ENCODE results near the gene RAB3IL1. TPM values are rescaled to one million over a fixed set of nuclear protein-coding genes. Genes with fewer than 3 reads are reported as not detected.
"Not testable (repeated sequence)": the region's sequence is repeated elsewhere in the genome, so short reads cannot be mapped to it uniquely, and the experiment has no call there.

The RAB3IL1 gene
- polyA plus RNA-seq, 3 donors, result 4.0 to 44.5 (median 16.4) TPM

- H3K27ac ChIP-seq (ENCODE audit: low read depth, low read length), result no peak overlapping the region
- WGBS, 3 donors, result 63 to 69% (median 67%) methylated on average over 4 of the region's 4 CpGs
Measured at GRCh38 chr11:61895718-61896059, 21.7 kb downstream of the RAB3IL1 start.

- 75 to 83% (median 77%) methylated on average over 15 to 17 of the region's 17 CpGs for WGBS, 3 donors
- no peak overlapping the region for H3K27ac ChIP-seq (ENCODE audit: low read depth, low read length)
Measured at GRCh38 chr11:61895046-61895717, 22.2 kb downstream of the RAB3IL1 start.

GRCh38 chr11:61893981-61894380 lies 23.4 kb downstream of the RAB3IL1 start:
- H3K27ac ChIP-seq (ENCODE audit: low read depth, low read length), result no peak overlapping the region
- WGBS, 3 donors, result 46 to 69% (median 51%) methylated on average over 5 of the region's 5 CpGs

GRCh38 chr11:61892085-61892370 lies 25.3 kb downstream of the RAB3IL1 start:
- peak overlapping the region; percentile 19 for H3K27ac ChIP-seq (ENCODE audit: low read depth, low read length)
- WGBS, 3 donors, result 16 to 37% (median 25%) methylated on average over 10 to 12 of the region's 12 CpGs

GRCh38 chr11:61891331-61892084 lies 25.9 kb downstream of the RAB3IL1 start, which contains the start of gene FADS3:
Gene FADS3, minus strand, starts transcription at chr11:61891545. Its CDS starts 164 bp downstream, at chr11:61891381.
- H3K27ac ChIP-seq (ENCODE audit: low read depth, low read length), result peak within 1 kb of the TSS; percentile 19
- WGBS, 3 donors, result 1% methylated on average over 48 to 96 of the region's 96 CpGs

DNA sequence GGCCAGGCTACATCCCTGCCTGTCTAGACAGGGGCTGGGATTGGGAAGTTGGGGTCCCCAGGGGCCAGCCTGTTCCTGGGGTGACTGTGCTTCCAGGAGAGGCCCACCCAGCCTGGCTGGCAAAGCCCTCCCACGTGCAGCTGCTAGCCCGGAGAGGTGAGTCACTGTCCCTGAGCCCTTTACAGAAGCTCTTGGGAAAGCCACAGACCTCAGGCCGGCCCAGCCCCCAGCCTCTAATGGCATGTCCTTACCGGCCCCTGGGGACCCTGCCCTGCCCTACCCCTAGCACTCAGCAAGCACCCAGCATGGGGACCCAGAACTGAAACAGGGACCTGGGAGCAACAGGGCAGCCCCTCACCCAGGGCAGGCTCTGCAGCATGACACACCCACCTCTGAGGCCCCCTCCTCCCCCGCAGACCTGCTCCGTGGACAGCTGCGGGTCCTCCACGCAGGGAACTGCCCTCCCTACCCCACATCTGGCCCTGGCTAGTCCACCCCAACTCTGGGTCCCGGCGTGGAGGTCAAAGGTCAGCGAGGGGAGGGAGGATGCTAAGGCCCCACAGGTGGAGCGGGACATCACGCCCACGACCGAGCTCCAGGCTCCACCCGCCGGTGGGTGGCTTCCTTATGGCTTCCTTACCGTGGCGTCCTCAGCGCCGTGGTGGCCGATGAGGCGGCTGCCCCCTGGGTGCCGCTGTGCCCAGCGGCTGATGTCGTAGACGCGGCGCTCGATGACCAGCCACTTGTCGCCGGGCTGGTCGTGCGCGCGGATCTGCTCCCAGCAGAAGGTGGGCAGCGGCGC lies 26.6 kb downstream of the RAB3IL1 start:
- no peak overlapping the region for H3K27ac ChIP-seq (ENCODE audit: low read depth, low read length)
- WGBS, 3 donors, result 1 to 2% (median 2%) methylated on average over 38 of the region's 38 CpGs

- H3K27ac ChIP-seq (ENCODE audit: low read depth, low read length), result no peak overlapping the region
- 75 to 90% (median 86%) methylated on average over 10 of the region's 10 CpGs for WGBS, 3 donors
Measured at GRCh38 chr11:61889831-61890230, 27.5 kb downstream of the RAB3IL1 start.

DNA sequence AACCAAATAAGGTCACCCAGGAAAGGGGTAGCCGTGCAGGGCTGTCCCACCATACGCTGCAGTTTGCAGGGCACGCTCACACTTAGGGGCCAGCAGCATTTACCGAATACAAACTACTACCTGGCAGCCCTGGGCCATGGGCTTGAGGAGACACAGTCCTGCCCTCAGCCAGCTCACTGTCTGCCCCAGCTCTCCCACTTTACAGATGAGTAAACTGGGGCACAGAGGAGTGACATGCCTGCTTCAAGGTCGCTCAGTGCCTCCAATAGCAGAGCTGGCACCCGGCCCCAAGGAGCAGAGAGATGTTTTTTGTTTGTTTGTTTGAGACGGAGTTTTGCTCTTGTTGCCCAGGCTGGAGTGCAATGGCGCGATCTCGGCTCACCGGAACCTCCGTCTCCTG lies 28.8 kb downstream of the RAB3IL1 start:
- peak overlapping the region; percentile 29 for H3K27ac ChIP-seq (ENCODE audit: low read depth, low read length)
- WGBS, 3 donors, result 86 to 94% (median 91%) methylated on average over 12 of the region's 12 CpGs

DNA sequence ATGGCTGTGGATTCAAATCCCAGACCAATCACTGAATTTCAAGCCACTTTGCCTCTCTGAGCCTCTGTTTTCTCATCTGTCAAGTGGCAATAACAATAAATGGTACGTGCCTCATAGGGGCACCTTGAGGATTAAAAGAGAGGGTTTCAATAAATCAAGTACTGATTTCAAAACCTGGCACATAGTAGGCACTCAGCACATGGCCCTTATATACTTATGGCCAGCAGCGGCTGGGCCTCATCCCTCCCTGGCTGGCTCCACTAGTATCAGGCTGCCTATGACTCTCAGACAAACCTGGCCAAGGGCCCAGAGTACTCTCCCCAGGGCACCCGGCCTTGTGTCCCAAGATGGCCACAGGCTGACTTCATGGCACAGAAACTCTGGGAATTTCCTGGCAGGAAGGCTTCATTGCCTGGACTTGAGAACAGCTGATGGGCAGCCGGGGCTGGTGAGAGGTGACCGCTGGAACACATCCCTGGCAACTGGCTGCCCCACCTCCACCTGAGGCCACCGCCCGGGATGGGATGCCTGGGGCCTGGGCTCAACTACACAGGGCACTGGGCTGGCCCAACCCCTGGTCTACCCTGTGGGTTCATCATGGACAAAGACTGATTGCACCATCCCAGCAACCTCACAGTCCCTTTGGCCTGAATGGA lies 29.4 kb downstream of the RAB3IL1 start:
- 62 to 77% (median 67%) methylated on average over 7 of the region's 7 CpGs for WGBS, 3 donors
- H3K27ac ChIP-seq (ENCODE audit: low read depth, low read length), result peak overlapping the region; percentile 29

DNA sequence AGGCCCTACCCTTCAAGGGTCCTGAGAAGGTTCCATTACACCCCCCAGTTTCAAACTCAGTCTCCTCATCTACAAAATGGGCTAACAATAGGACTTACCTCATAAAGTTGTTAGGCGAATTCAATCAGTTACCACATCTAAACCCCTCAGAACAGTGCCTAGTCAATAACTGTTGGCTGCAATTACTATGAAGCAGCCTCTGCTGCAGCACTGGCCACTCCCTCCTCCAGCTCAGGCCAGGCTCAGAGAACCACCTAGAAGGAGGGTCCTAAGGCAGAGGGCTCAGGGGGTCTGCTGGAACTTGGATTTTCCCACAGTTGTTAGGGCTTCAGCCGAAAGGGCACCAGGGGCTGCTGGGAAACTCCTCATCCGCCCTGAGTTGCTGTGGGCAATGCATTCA lies 30.7 kb downstream of the RAB3IL1 start:
- WGBS, 3 donors, result 96 to 100% (median 97%) methylated on average over 3 of the region's 3 CpGs
- no peak overlapping the region for H3K27ac ChIP-seq (ENCODE audit: low read depth, low read length)

- 79 to 94% (median 85%) methylated on average over 13 of the region's 13 CpGs for WGBS, 3 donors
- no peak overlapping the region for H3K27ac ChIP-seq (ENCODE audit: low read depth, low read length)
Measured at GRCh38 chr11:61885784-61886580, 31.4 kb downstream of the RAB3IL1 start.

DNA sequence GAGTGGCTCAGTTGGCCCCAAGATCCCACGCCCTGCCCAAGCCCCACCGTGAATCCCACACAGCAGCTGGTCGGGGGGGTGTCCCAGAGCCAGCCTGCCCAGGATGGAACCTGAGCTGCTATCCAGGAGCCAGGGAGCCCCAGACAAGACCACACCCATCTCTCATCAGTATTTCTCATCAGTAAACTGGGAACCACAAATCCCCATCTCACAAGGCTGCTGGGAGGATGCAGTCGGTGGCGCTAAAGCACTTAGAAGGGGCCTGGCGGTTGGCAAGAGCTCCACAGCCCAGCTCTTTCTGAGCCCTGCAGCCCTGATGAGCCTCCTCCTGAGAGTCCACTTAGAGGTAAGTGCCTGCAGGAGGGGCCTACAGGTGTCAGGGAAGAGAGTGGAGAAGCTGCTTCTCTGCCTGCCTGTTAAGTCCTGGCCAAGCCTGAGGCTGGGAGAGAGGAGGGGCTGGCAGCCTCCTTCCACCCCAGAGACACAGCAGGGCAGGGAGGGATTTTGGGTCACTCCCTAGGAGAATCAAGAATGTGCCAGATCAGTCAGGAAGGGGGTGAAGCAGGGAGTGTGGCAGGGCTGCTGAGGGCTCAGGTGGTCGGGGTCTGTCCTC lies 32.1 kb downstream of the RAB3IL1 start:
- no peak overlapping the region for H3K27ac ChIP-seq (ENCODE audit: low read depth, low read length)
- WGBS, 3 donors, result 85 to 96% (median 87%) methylated on average over 7 of the region's 7 CpGs

DNA sequence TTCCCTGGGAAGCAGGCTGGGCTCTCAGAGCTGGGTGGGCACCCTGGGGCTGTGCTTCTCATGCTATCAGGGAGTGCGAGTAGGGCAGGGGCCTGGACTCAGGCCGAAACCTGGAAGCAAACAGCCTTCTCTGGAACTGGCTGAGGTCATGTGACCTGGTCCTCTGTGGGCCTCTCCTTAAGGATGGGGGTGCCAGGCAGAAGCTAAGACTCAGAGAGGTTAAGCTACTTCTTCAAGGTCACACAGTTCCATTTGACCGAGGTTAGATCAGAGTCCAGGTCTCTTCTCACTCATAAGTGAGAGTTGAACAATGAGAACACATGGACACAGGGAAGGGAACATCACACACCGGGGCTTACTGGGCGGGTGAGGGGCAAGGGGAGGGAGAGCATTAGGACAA lies 33.4 kb downstream of the RAB3IL1 start:
- H3K27ac ChIP-seq (ENCODE audit: low read depth, low read length), result no peak overlapping the region
- WGBS, 3 donors, result 86 to 89% (median 86%) methylated on average over 5 of the region's 5 CpGs

DNA sequence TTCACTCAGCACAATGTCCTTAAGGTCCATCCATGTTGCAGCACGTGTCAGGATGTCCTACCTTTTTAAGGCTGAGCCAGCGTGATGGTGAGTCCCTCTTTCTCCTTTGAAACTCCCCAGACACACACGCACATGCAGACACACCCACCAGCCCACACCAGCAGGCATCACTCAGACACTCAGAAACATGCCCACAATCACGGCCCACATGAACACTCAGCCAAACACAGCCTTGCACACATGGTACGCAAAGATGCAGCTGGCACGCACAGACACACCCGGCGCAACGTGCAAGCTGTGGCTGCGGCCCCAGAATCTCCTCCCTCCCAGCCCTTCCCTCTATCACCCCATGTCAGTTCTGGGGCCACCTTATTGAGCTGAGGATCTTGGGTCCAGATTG lies 34.0 kb downstream of the RAB3IL1 start:
- whole genome bisulfite sequencing, 3 donors, result 88 to 94% (median 91%) methylated on average over 10 of the region's 10 CpGs
- no peak overlapping the region for H3K27ac ChIP-seq (ENCODE audit: low read depth, low read length)

GRCh38 chr11:61882879-61883278 lies 34.5 kb downstream of the RAB3IL1 start:
- 79 to 97% (median 81%) methylated on average over 6 of the region's 6 CpGs for WGBS, 3 donors
- H3K27ac ChIP-seq (ENCODE audit: low read depth, low read length), result no peak overlapping the region

DNA sequence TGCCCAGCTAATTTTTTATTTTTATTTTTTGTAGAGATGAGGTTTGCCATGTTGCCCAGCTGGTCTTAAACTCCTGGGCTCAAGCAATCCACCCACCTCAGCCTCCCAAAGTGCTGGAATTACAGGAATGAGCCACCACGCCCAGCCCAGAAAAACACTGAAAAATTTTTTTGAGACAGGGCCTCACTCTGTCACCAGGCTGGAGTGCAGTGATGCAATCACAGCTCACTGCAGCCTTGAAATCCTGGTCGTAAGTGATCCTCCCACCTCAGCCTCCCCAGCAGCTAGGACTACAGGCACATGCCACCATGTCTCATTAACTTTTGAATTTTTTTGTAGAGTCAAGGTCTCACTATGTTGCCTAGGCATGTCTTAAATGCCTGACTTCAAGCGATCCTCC lies 35.1 kb downstream of the RAB3IL1 start:
- WGBS, 3 donors, result 85 to 93% (median 91%) methylated on average over 3 of the region's 3 CpGs
- not testable (repeated sequence) for H3K27ac ChIP-seq (ENCODE audit: low read depth, low read length)

- 70 to 84% (median 71%) methylated on average over 3 of the region's 3 CpGs for WGBS, 3 donors
- no peak overlapping the region for H3K27ac ChIP-seq (ENCODE audit: low read depth, low read length)
Measured at GRCh38 chr11:61881397-61881796, 36.0 kb downstream of the RAB3IL1 start.

GRCh38 chr11:61880454-61880853 lies 36.9 kb downstream of the RAB3IL1 start:
- H3K27ac ChIP-seq (ENCODE audit: low read depth, low read length), result no peak overlapping the region
- WGBS, 3 donors, result 61 to 78% (median 71%) methylated on average over 6 of the region's 6 CpGs

Measured in adipose tissue (tissue), 3 donors.